ENCODE measurements around the gene DDC.
"Not testable (repeated sequence)": the region's sequence is repeated elsewhere in the genome, so short reads cannot be mapped to it uniquely, and the experiment has no call there.

The DDC gene

GRCh38 chr7:50528266-50529092 lies 36.7 kb downstream of the DDC start:
- no peak overlapping the region for H3K4me3 ChIP-seq (ENCODE audit: control insufficient read depth, low read depth, low read length)
- TF ChIP-seq CTCF (IDR thresholded peaks at IDR 0.05; ENCODE audit: control insufficient read depth, insufficient read depth, low read depth, low read length, missing control alignments): no peak
- DNase-seq (ENCODE audit: low read depth): no peak

- not testable (repeated sequence) for H3K4me3 ChIP-seq (ENCODE audit: control insufficient read depth, low read depth, low read length); DNase-seq (ENCODE audit: low read depth)
Observed at GRCh38 chr7:50519350-50519749, 45.9 kb downstream of the DDC start.

- DNase-seq (ENCODE audit: low read depth): no peak
- no peak overlapping the region for H3K4me3 ChIP-seq (ENCODE audit: control insufficient read depth, low read depth, low read length)
- no peak for TF ChIP-seq CTCF (IDR thresholded peaks at IDR 0.05; ENCODE audit: control insufficient read depth, insufficient read depth, low read depth, low read length, missing control alignments)
Observed at GRCh38 chr7:50513166-50513871, 51.9 kb downstream of the DDC start.

GRCh38 chr7:50512384-50512783 lies 52.8 kb downstream of the DDC start:
- TF ChIP-seq CTCF (IDR thresholded peaks at IDR 0.05; ENCODE audit: control insufficient read depth, insufficient read depth, low read depth, low read length, missing control alignments): no peak
- H3K4me3 ChIP-seq (ENCODE audit: control insufficient read depth, low read depth, low read length): no peak overlapping the region
- no peak for DNase-seq (ENCODE audit: low read depth)

GRCh38 chr7:50509459-50509858 lies 55.7 kb downstream of the DDC start:
- no peak overlapping the region for H3K4me3 ChIP-seq (ENCODE audit: control insufficient read depth, low read depth, low read length)
- no peak for TF ChIP-seq CTCF (IDR thresholded peaks at IDR 0.05; ENCODE audit: control insufficient read depth, insufficient read depth, low read depth, low read length, missing control alignments)
- no peak for DNase-seq (ENCODE audit: low read depth)

- TF ChIP-seq CTCF (IDR thresholded peaks at IDR 0.05; ENCODE audit: control insufficient read depth, insufficient read depth, low read depth, low read length, missing control alignments): no peak
- no peak for DNase-seq (ENCODE audit: low read depth)
- H3K4me3 ChIP-seq (ENCODE audit: control insufficient read depth, low read depth, low read length): no peak overlapping the region
Observed at GRCh38 chr7:50508471-50508943, 56.7 kb downstream of the DDC start.

- no peak for DNase-seq (ENCODE audit: low read depth)
- no peak overlapping the region for H3K4me3 ChIP-seq (ENCODE audit: control insufficient read depth, low read depth, low read length)
- no peak for TF ChIP-seq CTCF (IDR thresholded peaks at IDR 0.05; ENCODE audit: control insufficient read depth, insufficient read depth, low read depth, low read length, missing control alignments)
Observed at GRCh38 chr7:50507898-50508470, 57.2 kb downstream of the DDC start.
